Pancreas (tissue), 10 donors: ENCODE results near the gene HOXA3. TPM values are rescaled to one million over a fixed set of nuclear protein-coding genes. Genes with fewer than 3 reads are reported as not detected.

Experiments used
- ATAC-seq, 4 donors: fragments of 200-7000 bp; cut with Tn5 transposase; one replicate each; pipeline versions ENCODE4 v1.8.0 to v1.9.1; 2020; ENCODE audit warnings: mild to moderate bottlenecking in 4 of 4, moderate library complexity in 4 of 4
- DNase-seq, 6 donors: peaks; one replicate each; pipeline ENCODE4 v3.0.0-alpha.2; 2020
- FAIRE-seq: peaks from 2 replicates; lab custom pipeline; 2012; peaks lifted over from hg19 to GRCh38; lab: Jason Lieb, UNC
- H3K27ac ChIP-seq, 4 donors: fragments of 200-600 bp; sonication (generic); 1 replicate in 3 of 4; 2 replicates in 1 of 4; pipeline versions ENCODE4 v1.5.0 to v1.8.0; 2020
- H3K27me3 ChIP-seq, 4 donors: fragments of 200-600 bp; one replicate each; pipeline ENCODE4 v1.8.0; 2021
- H3K36me3 ChIP-seq, 3 donors: fragments of 200-600 bp; sonication (generic) in 1 of 3; one replicate each; pipeline versions ENCODE4 v1.5.0 to v1.8.0; 2020 to 2021
- H3K4me1 ChIP-seq, 3 donors: fragments of 200-600 bp; one replicate each; pipeline ENCODE4 v1.8.0; 2021
- H3K4me3 ChIP-seq, 4 donors: fragments of 200-600 bp; sonication (generic) in 2 of 4; one replicate each; pipeline versions ENCODE4 v1.5.0 to v1.8.0; 2020 to 2021
- H3K9me3 ChIP-seq, 4 donors: fragments of 200-600 bp; one replicate each; pipeline ENCODE4 v1.8.0; 2021
- CTCF ChIP-seq, 4 donors: fragments of 200-600 bp; sonication (generic) in 3 of 4; IDR thresholded peaks; one replicate each; pipeline versions ENCODE4 v1.5.0 to v1.8.0; 2021; ENCODE audit warnings: antibody characterized with exemption in 4 of 4
- WGBS, 2 donors: extraction: QIAGEN DNeasy Blood & Tissue Kit; methylation state at CpG; one replicate each; pipeline ENCODE4 v1.1.7; 2013; 5-methylcytosine and 5-hydroxymethylcytosine counted together
- intact Hi-C, 3 donors: fragments of 100-400 bp; cut with DNase I; formaldehyde crosslinking; loops; one replicate each; pipeline versions ENCODE4 v1.11.1 to v1.14.2; 2022
- polyA plus RNA-seq, 2 donors: library from polyadenylated mRNA; stranded (reverse); fragments of 200-250 nt; gene quantifications; one replicate each; pipeline ENCODE4 v1.2.3, GENCODE V29; 2013
- total RNA-seq, 6 donors: library from RNA; stranded (reverse); fragmentation: NEBNext Ultra II Directional in 4 of 6; extraction: Animal tissue kit (Norgen Biotek cat#: 25700) in 4 of 6; gene quantifications; one replicate each; pipeline versions ENCODE4 v1.2.1 to v1.2.4, GENCODE V29; 2021 to 2023
- donor health status: healthy with polysubstance abuse.
- donor health status: DM: no; HTN: no; CAD: no; lungs with moderate emphysema.
- donor health status: DM: no; HTN: no; CAD: no.
- donor health status: control.
- donor health status: control.
- donor health status: Bipolar disorder and iron deficiency.
- donor health status: DM: yes; HTN: yes; CAD: no.
- donor health status: DM: no; HTN: no; CAD: no.
- donor health status: DM: no; HTN: no; CAD: no.
- donor health status: DM: yes; HTN: yes; CAD: no.

HOXA3 gene
- total and polyA plus RNA-seq, 8 donors, result 0.13 to 1.9 (median 0.43) TPM; not detected in 1

GRCh38 chr7:27196287-27196767 is 43.9 kb upstream of the HOXA3 start:
- intact Hi-C loops, result loop anchor here in 2 of 3 donors (10.0 kb wide), 2 partner anchors 728 to 828 kb away; no protein-coding TSS in a partner anchor
- Histone ChIP-seq H3K4me3 (no peak overlapping the region), H3K9me3 (no peaks in the 10 kb centered on the region), H3K36me3 (no peaks in the 10 kb centered on the region), H3K27me3 (peaks cover 0 to 88% (median 41%) of the 10 kb centered on the region in 4 donors), H3K4me1 (peaks cover 0 to 17% (median 6%) of the 10 kb centered on the region in 3 donors), H3K27ac (no peak overlapping the region)
- TF ChIP-seq CTCF (IDR thresholded peaks at IDR 0.05), result peak; percentile 15 to 69 (median 60)
- WGBS, 2 donors, result 3 to 4% methylated on average over 6 of the region's 6 CpGs
- FAIRE-seq (peak; percentile 29), DNase-seq (peak in 5 of 6 donors; percentile 47 to 90 (median 71)), ATAC-seq (peak in 3 of 4 donors; percentile 48 to 63 (median 63))

GRCh38 chr7:27194686-27195379 is 42.5 kb upstream of the HOXA3 start:
- FAIRE-seq, result no peak
- DNase-seq, result peak in 1 of 6 donors; percentile 30
- no peak for ATAC-seq
- no peak for TF ChIP-seq CTCF (IDR thresholded peaks at IDR 0.05)
- Histone ChIP-seq H3K36me3 (no peaks in the 10 kb centered on the region), H3K9me3 (no peaks in the 10 kb centered on the region), H3K27ac (no peak overlapping the region), H3K27me3 (peaks cover 4 to 91% (median 44%) of the 10 kb centered on the region in 4 donors), H3K4me3 (no peak overlapping the region), H3K4me1 (peaks cover 0 to 12% (median 0%) of the 10 kb centered on the region in 3 donors)
- WGBS, 2 donors, result 23 to 34% methylated on average over 9 of the region's 9 CpGs
- intact Hi-C loops, result loop anchor here in 2 of 3 donors (10.0 kb wide), 2 partner anchors 730 to 830 kb away; no protein-coding TSS in a partner anchor

- Histone ChIP-seq H3K27me3 (peaks cover 4 to 91% (median 45%) of the 10 kb centered on the region in 4 donors), H3K27ac (no peak overlapping the region), H3K9me3 (no peaks in the 10 kb centered on the region), H3K4me3 (no peak overlapping the region), H3K36me3 (no peaks in the 10 kb centered on the region), H3K4me1 (peaks cover 0 to 8% (median 0%) of the 10 kb centered on the region in 3 donors)
- 42 to 48% methylated on average over 2 of the region's 2 CpGs for WGBS, 2 donors
- FAIRE-seq, result no peak
- no peak for ATAC-seq
- intact Hi-C loops, result loop anchor here in 2 of 3 donors (10.0 kb wide), 2 partner anchors 731 to 831 kb away; no protein-coding TSS in a partner anchor
- TF ChIP-seq CTCF (IDR thresholded peaks at IDR 0.05), result no peak
- no peak for DNase-seq
Observed at GRCh38 chr7:27194002-27194352, 41.6 kb upstream of the HOXA3 start.

- no peak overlapping the region for H3K27ac ChIP-seq
- WGBS, 2 donors, result 17 to 18% methylated on average over 29 of the region's 29 CpGs
- peak in 1 of 6 donors; percentile 13 for DNase-seq
Observed at GRCh38 chr7:27193335-27194001, 41.1 kb upstream of the HOXA3 start.

More at GRCh38 chr7:27193335-27194001, 41.1 kb upstream of the HOXA3 start:
- no peak for ATAC-seq
- FAIRE-seq, result no peak
- H3K4me1 ChIP-seq, result peaks cover 0 to 11% (median 0%) of the 10 kb centered on the region in 3 donors
- H3K4me3 ChIP-seq, result peak overlapping the region; percentile 5 to 41 (median 12)
- H3K36me3 ChIP-seq, result no peaks in the 10 kb centered on the region
- peaks cover 4 to 91% (median 42%) of the 10 kb centered on the region in 4 donors for H3K27me3 ChIP-seq
- TF ChIP-seq CTCF (IDR thresholded peaks at IDR 0.05), result no peak
- no peaks in the 10 kb centered on the region for H3K9me3 ChIP-seq
- intact Hi-C loops, result loop anchor here in 2 of 3 donors (10.0 kb wide), 2 partner anchors 731 to 831 kb away; no protein-coding TSS in a partner anchor
